Activated T-helper 17 cell treated with anti-CD3 and anti-CD28 coated beads, Interleukin-2, amount 50 U/mL, for 72 hours (primary cell): ENCODE measurements around the gene PCSK9. TPM values are rescaled to one million over a fixed set of nuclear protein-coding genes. Genes with fewer than 3 reads are reported as not detected.
A peak's percentile ranks its signal among the peaks of the same experiment; 100 is the strongest.
"Not testable (repeated sequence)": the region's sequence is repeated elsewhere in the genome, so short reads cannot be mapped to it uniquely, and the experiment has no call there.

Experiments used
- ATAC-seq: fragments of 150-1000 bp; cut with Tn5 transposase; replicated peaks from 2 replicates; pipeline ENCODE4 v1.10.0; 2021; ENCODE audit warnings: mild to moderate bottlenecking, moderate library complexity
- H3K27ac Mint-ChIP-seq: one replicate; pipeline ENCODE4 v1.8.0; 2022; ENCODE audit warnings: mixed read lengths
- H3K27me3 Mint-ChIP-seq: one replicate; pipeline ENCODE4 v1.8.0; 2022; ENCODE audit warnings: mixed read lengths
- H3K36me3 Mint-ChIP-seq: one replicate; pipeline ENCODE4 v1.8.0; 2022; ENCODE audit warnings: low read depth, mild to moderate bottlenecking, mixed read lengths
- H3K4me1 Mint-ChIP-seq: one replicate; pipeline ENCODE4 v1.8.0; 2022; ENCODE audit warnings: mixed read lengths
- H3K4me3 Mint-ChIP-seq: one replicate; pipeline ENCODE4 v1.8.0; 2022; ENCODE audit warnings: mild to moderate bottlenecking, mixed read lengths
- H3K9me3 Mint-ChIP-seq: one replicate; pipeline ENCODE4 v1.8.0; 2022; ENCODE audit warnings: mixed read lengths
- total RNA-seq, 2 donors: library from RNA; stranded (reverse); gene quantifications; one replicate each; pipeline ENCODE4 v1.2.3, GENCODE V29; 2022

Gene PCSK9
- total RNA-seq, 2 donors from 2014 or later = not detected

- no peaks in the 10 kb centered on the region for H3K9me3 Mint-ChIP-seq
- no peak for ATAC-seq
- peak overlapping the region; percentile 34 for H3K27ac Mint-ChIP-seq
- no peaks in the 10 kb centered on the region for H3K4me1 Mint-ChIP-seq
- H3K4me3 Mint-ChIP-seq = no peak overlapping the region
- H3K27me3 Mint-ChIP-seq = no peaks in the 10 kb centered on the region
- H3K36me3 Mint-ChIP-seq = peaks cover 98% of the 10 kb centered on the region
Measured at GRCh38 chr1:55081905-55082296, 42.6 kb downstream of the PCSK9 start.

- Mint-ChIP-seq H3K4me1 (peaks cover 6% of the 10 kb centered on the region), H3K27me3 (no peaks in the 10 kb centered on the region), H3K4me3 (no peak overlapping the region), H3K36me3 (peaks cover 95% of the 10 kb centered on the region), H3K27ac (peak overlapping the region; percentile 70), H3K9me3 (no peaks in the 10 kb centered on the region)
- ATAC-seq = no peak
Measured at GRCh38 chr1:55084257-55084656, 44.9 kb downstream of the PCSK9 start.

GRCh38 chr1:55087439-55087838, 48.1 kb downstream of the PCSK9 start:
- peaks cover 95% of the 10 kb centered on the region for H3K36me3 Mint-ChIP-seq
- no peaks in the 10 kb centered on the region for H3K9me3 Mint-ChIP-seq
- H3K4me1 Mint-ChIP-seq = peaks cover 6% of the 10 kb centered on the region
- peak overlapping the region; percentile 37 for H3K27ac Mint-ChIP-seq
- no peaks in the 10 kb centered on the region for H3K27me3 Mint-ChIP-seq
- no peak for ATAC-seq
- no peak overlapping the region for H3K4me3 Mint-ChIP-seq

GRCh38 chr1:55088413-55088812, 49.1 kb downstream of the PCSK9 start:
- no peak for ATAC-seq
- Mint-ChIP-seq H3K27me3 (no peaks in the 10 kb centered on the region), H3K27ac (peak overlapping the region; percentile 37), H3K9me3 (no peaks in the 10 kb centered on the region), H3K4me1 (peaks cover 6% of the 10 kb centered on the region), H3K4me3 (no peak overlapping the region), H3K36me3 (peaks cover 93% of the 10 kb centered on the region)

- H3K4me3 Mint-ChIP-seq = no peak overlapping the region
- peaks cover 6% of the 10 kb centered on the region for H3K4me1 Mint-ChIP-seq
- H3K27me3 Mint-ChIP-seq = no peaks in the 10 kb centered on the region
- H3K9me3 Mint-ChIP-seq = no peaks in the 10 kb centered on the region
- H3K27ac Mint-ChIP-seq = no peak overlapping the region
- ATAC-seq = no peak
- H3K36me3 Mint-ChIP-seq = peaks cover 93% of the 10 kb centered on the region
Measured at GRCh38 chr1:55089683-55090082, 50.3 kb downstream of the PCSK9 start.

GRCh38 chr1:55092475-55092874, 53.1 kb downstream of the PCSK9 start:
- Mint-ChIP-seq H3K27ac (no peak overlapping the region), H3K27me3 (no peaks in the 10 kb centered on the region), H3K4me3 (no peak overlapping the region), H3K9me3 (no peaks in the 10 kb centered on the region), H3K4me1 (peaks cover 6% of the 10 kb centered on the region), H3K36me3 (peaks cover 98% of the 10 kb centered on the region)
- no peak for ATAC-seq

GRCh38 chr1:55095095-55095494, 55.7 kb downstream of the PCSK9 start:
- H3K36me3 Mint-ChIP-seq = peaks cover 98% of the 10 kb centered on the region
- H3K4me1 Mint-ChIP-seq = no peaks in the 10 kb centered on the region
- no peaks in the 10 kb centered on the region for H3K27me3 Mint-ChIP-seq
- H3K27ac Mint-ChIP-seq = peak overlapping the region; percentile 32
- ATAC-seq = no peak
- no peak overlapping the region for H3K4me3 Mint-ChIP-seq
- H3K9me3 Mint-ChIP-seq = no peaks in the 10 kb centered on the region

GRCh38 chr1:55103891-55104290, 64.5 kb downstream of the PCSK9 start:
- H3K27me3 Mint-ChIP-seq = no peaks in the 10 kb centered on the region
- peaks cover 6% of the 10 kb centered on the region for H3K4me1 Mint-ChIP-seq
- H3K27ac Mint-ChIP-seq = peak overlapping the region; percentile 72
- no peaks in the 10 kb centered on the region for H3K9me3 Mint-ChIP-seq
- H3K36me3 Mint-ChIP-seq = peaks cover 98% of the 10 kb centered on the region
- ATAC-seq = peak; percentile 21
- H3K4me3 Mint-ChIP-seq = no peak overlapping the region

GRCh38 chr1:55107101-55107500, 67.8 kb downstream of the PCSK9 start:
- H3K27me3 Mint-ChIP-seq = no peaks in the 10 kb centered on the region
- H3K27ac Mint-ChIP-seq = no peak overlapping the region
- peaks cover 6% of the 10 kb centered on the region for H3K4me1 Mint-ChIP-seq
- H3K36me3 Mint-ChIP-seq = peaks cover 96% of the 10 kb centered on the region
- no peak for ATAC-seq
- H3K4me3 Mint-ChIP-seq = no peak overlapping the region
- no peaks in the 10 kb centered on the region for H3K9me3 Mint-ChIP-seq

- not testable (repeated sequence) for H3K4me3 Mint-ChIP-seq, H3K27ac Mint-ChIP-seq, ATAC-seq, H3K27me3 Mint-ChIP-seq, H3K4me1 Mint-ChIP-seq, H3K9me3 Mint-ChIP-seq
- H3K36me3 Mint-ChIP-seq = peaks cover 96% of the 10 kb centered on the region
Measured at GRCh38 chr1:55109005-55109404, 69.7 kb downstream of the PCSK9 start.

Other genes with a start within 250 kb of the PCSK9 start
- gene TTC22, start 238.2 kb upstream of the PCSK9 start, total RNA-seq = 10 to 100 TPM in 1 of 2 donors, 1 to 10 TPM in 1; 3.6 to 10.6 TPM
- gene DHCR24, start 152.4 kb upstream of the PCSK9 start, total RNA-seq = 10 to 100 TPM; 27.4 to 78.7 TPM
- not detected for gene TMEM61, start 58.9 kb upstream of the PCSK9 start, total RNA-seq
- under 1 TPM; 0.05 to 0.06 TPM for gene BSND, start 40.6 kb upstream of the PCSK9 start, total RNA-seq
- gene USP24, start 175.8 kb downstream of the PCSK9 start, total RNA-seq = 10 to 100 TPM; 40.8 to 41.6 TPM